Ovary (tissue), 9 donors: ENCODE data around the gene CAP1. TPM values are rescaled to one million over a fixed set of nuclear protein-coding genes. Genes with fewer than 3 reads are reported as not detected.

ENCODE experiments used
- DNase-seq, 5 donors: peaks; one replicate each; pipeline ENCODE4 v3.0.0-alpha.2; 2019 to 2020
- H3K27ac ChIP-seq, 2 donors: fragments of 200-600 bp; one replicate each; pipeline versions ENCODE4 v1.5.1 to v1.8.0; 2019 to 2022
- H3K27me3 ChIP-seq: fragments of 200-600 bp; one replicate; pipeline ENCODE4 v1.8.0; 2022
- H3K36me3 ChIP-seq: fragments of 200-600 bp; sonication (generic); one replicate; pipeline ENCODE4 v1.5.1; 2019
- H3K4me1 ChIP-seq: one replicate; pipeline ENCODE4 v1.8.1; 2013; ENCODE audit warnings: mild to moderate bottlenecking, moderate library complexity; ENCODE audit not compliant: insufficient read depth
- H3K4me3 ChIP-seq: fragments of 200-600 bp; sonication (generic); one replicate; pipeline ENCODE4 v1.5.1; 2017
- H3K9me3 ChIP-seq, 2 donors: fragments of 200-600 bp in 1 of 2; sonication (generic) in 1 of 2; one replicate each; pipeline versions ENCODE4 v1.5.1 to v1.8.1; 2013 to 2019; ENCODE audit warnings: mild to moderate bottlenecking in 1 of 2, moderate library complexity in 1 of 2
- CTCF ChIP-seq, 3 donors: fragments of 450-650 bp in 2 of 3; fragments of 200-600 bp in 1 of 3; IDR thresholded peaks; one replicate each; pipeline versions ENCODE4 v1.5.1 to v1.8.0; 2016 to 2022; ENCODE audit warnings: antibody characterized with exemption in 3 of 3, mild to moderate bottlenecking in 1 of 3
- EP300 ChIP-seq: sonication (generic); formaldehyde crosslinking; IDR thresholded peaks from one replicate; pipeline ENCODE4 v1.6.1; 2017; ENCODE audit warnings: antibody characterized with exemption
- POLR2A ChIP-seq: fragments of 450-650 bp; IDR thresholded peaks from one replicate; pipeline ENCODE4 v1.6.1; 2017; ENCODE audit warnings: antibody characterized with exemption, mild to moderate bottlenecking, moderate library complexity
- WGBS, 3 donors: extraction: QIAGEN DNeasy Blood & Tissue Kit in 1 of 3; methylation state at CpG; one replicate each; pipeline versions ENCODE4 v1.1.5 to v1.1.7; 2013 to 2017; 5-methylcytosine and 5-hydroxymethylcytosine counted together
- intact Hi-C, 4 donors: fragments of 100-400 bp; cut with DNase I; formaldehyde crosslinking; loops; one replicate each; pipeline versions ENCODE4 v1.11.0 to v1.15.1; 2022 to 2023
- polyA plus RNA-seq, 2 donors: library from polyadenylated mRNA; stranded (reverse); fragments of 200-250 nt in 1 of 2; fragments of 350-450 nt in 1 of 2; fragmentation: Illumina TruSeq in 1 of 2; extraction: RNeasy Lipid Tissue Mini Kit (QIAGEN cat#74804) in 1 of 2; gene quantifications; one replicate each; pipeline ENCODE4 v1.2.3, GENCODE V29; 2013 to 2014
- total RNA-seq, 7 donors: library from RNA; depleted of rRNA in 2 of 7; stranded (reverse); fragments of >200 nt in 2 of 7; fragmentation: NEBNext Ultra II Directional in 3 of 7; extraction: Animal tissue kit (Norgen Biotek cat#: 25700) in 3 of 7; gene quantifications; one replicate each; pipeline versions ENCODE4 v1.1.0 to v1.2.4, GENCODE V29; 2016 to 2023
- donor health status: DM: no; HTN: no; CAD: no; lungs with moderate emphysema.
- donor health status: DM: no; HTN: no; CAD: no.
- donor health status: Bipolar disorder and iron deficiency.
- donor health status: DM: yes; HTN: yes; CAD: no.
- donor health status: DM: no; HTN: no; CAD: no.
- donor health status: DM: yes; HTN: yes; CAD: no.

CAP1 gene
- total and polyA plus RNA-seq, 9 donors: 76.8 to 325 (median 194) TPM

GRCh38 chr1:40058453-40059337 lies 18.2 kb downstream of the CAP1 start:
- Histone ChIP-seq H3K4me1 (peaks cover 4% of the 10 kb centered on the region), H3K27ac (no peak overlapping the region), H3K9me3 (no peaks in the 10 kb centered on the region), H3K36me3 (no peaks in the 10 kb centered on the region), H3K27me3 (no peaks in the 10 kb centered on the region), H3K4me3 (no peak overlapping the region)
- TF ChIP-seq CTCF (IDR thresholded peaks at IDR 0.05) (no peak), EP300 (no peak), POLR2A (no peak)
- DNase-seq: no peak
- intact Hi-C loops: no loop called here
- 82 to 86% (median 83%) methylated on average over 7 of the region's 7 CpGs for WGBS, 3 donors

GRCh38 chr1:40059338-40059959 lies 18.9 kb downstream of the CAP1 start:
- Histone ChIP-seq H3K27ac (no peak overlapping the region), H3K4me3 (no peak overlapping the region), H3K4me1 (peaks cover 4% of the 10 kb centered on the region), H3K36me3 (no peaks in the 10 kb centered on the region), H3K9me3 (no peaks in the 10 kb centered on the region), H3K27me3 (no peaks in the 10 kb centered on the region)
- WGBS, 3 donors: 53 to 67% (median 64%) methylated on average over 4 of the region's 4 CpGs
- no peak for DNase-seq
- intact Hi-C loops: no loop called here
- no peak for TF ChIP-seq CTCF (IDR thresholded peaks at IDR 0.05)
- TF ChIP-seq POLR2A: no peak
- no peak for TF ChIP-seq EP300

GRCh38 chr1:40059960-40060750 lies 19.6 kb downstream of the CAP1 start:
- intact Hi-C loops: no loop called here
- no peak overlapping the region for H3K27ac ChIP-seq
- DNase-seq: no peak
- no peaks in the 10 kb centered on the region for H3K9me3 ChIP-seq
- WGBS, 3 donors: 39 to 56% (median 42%) methylated on average over 7 of the region's 7 CpGs
- H3K4me3 ChIP-seq: no peak overlapping the region
- H3K4me1 ChIP-seq: peaks cover 4% of the 10 kb centered on the region
- no peaks in the 10 kb centered on the region for H3K27me3 ChIP-seq
- no peak for TF ChIP-seq CTCF (IDR thresholded peaks at IDR 0.05)
- TF ChIP-seq EP300: no peak
- TF ChIP-seq POLR2A: no peak
- H3K36me3 ChIP-seq: no peaks in the 10 kb centered on the region

GRCh38 chr1:40064797-40065499 lies 24.4 kb downstream of the CAP1 start:
- TF ChIP-seq CTCF (IDR thresholded peaks at IDR 0.05) (no peak), POLR2A (no peak), EP300 (no peak)
- H3K27ac ChIP-seq: no peak overlapping the region
- H3K4me3 ChIP-seq: no peak overlapping the region
- H3K4me1 ChIP-seq: peaks cover under 1% of the 10 kb centered on the region
- H3K36me3 ChIP-seq: no peaks in the 10 kb centered on the region
- DNase-seq: no peak
- no peaks in the 10 kb centered on the region for H3K27me3 ChIP-seq
- no peaks in the 10 kb centered on the region for H3K9me3 ChIP-seq
- WGBS, 3 donors: 84 to 95% (median 88%) methylated on average over 2 of the region's 2 CpGs
- intact Hi-C loops: no loop called here
